NCI-H82 treated with DMSO at 0.1 percent for 48 hours (cell line): Measurements from ENCODE around the gene MRPL9.

Source experiments
- DNase-seq: peaks from one replicate; lab custom pipeline; 2025; ENCODE audit not compliant: unreplicated experiment; lab: John Stamatoyannopoulos, UW

MRPL9 gene

DNA sequence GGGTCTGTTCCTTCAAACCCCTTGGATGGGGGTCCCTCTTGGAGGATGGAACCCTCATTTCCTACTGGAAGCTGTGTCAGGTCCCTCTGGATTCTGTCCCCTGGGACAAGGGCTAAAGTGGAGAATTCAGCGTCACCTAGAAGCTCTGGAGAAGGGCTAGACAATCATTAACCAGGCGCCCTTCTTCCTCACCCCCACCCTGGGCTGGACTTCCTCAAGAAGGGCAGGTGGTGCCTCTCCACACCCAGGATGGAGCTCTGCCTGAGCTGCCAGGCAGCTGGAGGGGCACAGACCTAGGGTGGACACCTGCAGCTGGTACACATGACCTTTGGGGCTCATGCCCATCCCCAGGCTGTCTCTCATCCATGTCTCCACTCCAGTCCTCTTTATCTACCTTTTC is 50.3 kb downstream of the MRPL9 start:
- DNase-seq, result no peak

DNA sequence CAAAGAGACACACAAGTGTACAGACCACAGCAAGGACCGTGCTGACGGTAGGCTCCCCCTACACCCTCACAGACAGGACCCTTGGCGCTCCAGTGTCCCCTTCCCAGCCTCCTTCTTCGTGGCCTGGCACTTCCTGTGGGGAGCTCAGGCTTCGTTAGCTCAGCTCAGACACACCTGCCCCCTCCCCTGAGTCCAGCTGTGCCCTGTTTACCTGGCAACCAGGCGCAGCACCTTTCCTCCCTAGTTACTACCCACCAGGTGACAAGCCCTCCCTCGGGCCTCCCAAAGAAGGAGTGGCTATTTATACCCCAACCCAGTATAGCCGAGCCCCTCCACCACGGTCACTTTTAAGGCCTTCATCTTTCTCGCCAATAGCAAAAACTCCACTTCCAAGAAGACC is 51.3 kb downstream of the MRPL9 start:
- no peak for DNase-seq

DNA sequence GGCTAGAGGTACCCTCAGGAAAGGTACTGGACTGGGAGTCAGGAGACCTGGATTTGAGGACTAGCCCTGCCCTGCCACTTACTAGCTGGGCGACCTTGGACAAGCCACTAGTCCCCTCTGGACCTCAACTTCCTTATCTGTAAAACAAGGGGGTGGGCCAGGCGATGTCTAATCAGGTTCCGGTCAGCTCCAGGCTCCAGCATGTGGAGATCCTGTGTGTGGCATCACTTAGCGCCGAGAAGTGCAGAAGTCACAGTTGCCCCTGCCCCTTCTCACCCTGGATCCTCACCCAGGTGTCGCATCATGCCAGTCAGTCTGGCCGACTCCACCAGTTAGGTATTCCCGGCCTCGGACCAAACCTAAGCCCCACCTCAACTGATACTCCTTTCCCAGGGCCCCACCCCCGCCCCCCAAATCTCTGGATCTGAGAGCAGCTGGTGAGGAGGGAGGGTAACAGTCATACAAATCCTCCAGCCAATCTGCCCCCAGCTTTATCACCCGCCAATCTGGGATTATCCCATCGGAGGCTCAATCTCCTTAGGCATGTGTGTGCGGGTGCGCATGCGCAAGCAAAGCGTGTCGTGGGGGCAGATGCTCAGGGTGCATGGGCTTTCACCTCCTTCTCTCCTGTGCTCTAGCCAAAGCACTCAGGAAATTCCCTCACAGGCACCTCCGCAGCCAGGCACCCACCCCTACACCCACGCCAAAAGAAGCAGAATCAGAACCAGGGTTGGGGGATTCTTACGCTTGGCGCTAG is 52.1 kb downstream of the MRPL9 start:
- DNase-seq, result peak; percentile 99

DNA sequence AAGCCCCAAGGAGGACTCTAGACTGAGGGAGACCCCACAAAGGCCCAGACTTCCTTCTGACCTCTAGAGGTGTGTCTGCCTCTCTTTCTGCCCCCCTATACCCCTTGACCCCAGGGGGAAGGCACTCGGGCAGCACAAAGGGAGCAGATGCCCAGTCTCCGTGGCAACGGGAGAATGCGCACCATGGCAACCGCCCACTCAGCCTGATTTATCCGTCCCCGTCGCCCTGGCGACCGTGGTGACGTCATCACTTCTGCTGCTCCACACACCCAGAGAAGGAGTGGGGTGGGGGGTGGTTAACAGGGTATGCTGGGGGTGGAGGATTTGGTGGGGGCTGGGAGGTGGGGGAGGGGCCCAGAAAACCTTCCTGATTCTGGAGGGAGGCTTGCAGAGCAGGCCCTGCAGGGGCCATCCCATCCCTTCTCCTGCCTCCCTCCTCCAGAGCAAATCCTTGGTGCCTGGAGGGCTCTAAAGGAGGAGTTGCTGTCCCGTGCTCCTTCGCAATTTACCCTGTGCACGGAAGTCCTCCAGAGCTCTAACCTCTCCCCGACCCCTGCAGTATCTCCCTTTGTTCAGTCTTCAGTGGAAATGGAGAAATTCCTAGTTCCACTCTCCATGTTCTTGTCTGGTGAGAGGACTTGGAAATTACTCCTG is 53.0 kb downstream of the MRPL9 start:
- DNase-seq, result no peak
